ENCODE results near the gene STUM.

STUM gene

GRCh38 chr1:226577401-226578180 is 29.0 kb downstream of the STUM start:
- DNase-seq (no peak), ATAC-seq (no peak)
- Mint-ChIP-seq H3K4me1 (no peaks in the 10 kb centered on the region), H3K36me3 (ENCODE audit: low read depth) (no peaks in the 10 kb centered on the region), H3K27ac (no peak overlapping the region), H3K27me3 (no peaks in the 10 kb centered on the region), H3K9me3 (no peaks in the 10 kb centered on the region), H3K4me3 (no peak overlapping the region)

GRCh38 chr1:226578946-226579578 is 30.5 kb downstream of the STUM start:
- Mint-ChIP-seq H3K4me1 (no peaks in the 10 kb centered on the region), H3K36me3 (ENCODE audit: low read depth) (no peaks in the 10 kb centered on the region), H3K27me3 (no peaks in the 10 kb centered on the region), H3K9me3 (no peaks in the 10 kb centered on the region), H3K27ac (no peak overlapping the region), H3K4me3 (no peak overlapping the region)
- no peak for DNase-seq
- ATAC-seq: no peak

GRCh38 chr1:226579781-226580323 is 31.3 kb downstream of the STUM start:
- Mint-ChIP-seq H3K36me3 (ENCODE audit: low read depth) (no peaks in the 10 kb centered on the region), H3K9me3 (no peaks in the 10 kb centered on the region), H3K27me3 (no peaks in the 10 kb centered on the region), H3K4me3 (no peak overlapping the region), H3K27ac (no peak overlapping the region), H3K4me1 (no peaks in the 10 kb centered on the region)
- DNase-seq: no peak
- ATAC-seq: no peak

- H3K36me3 Mint-ChIP-seq (ENCODE audit: low read depth): no peaks in the 10 kb centered on the region
- ATAC-seq (no peak), DNase-seq (no peak)
- no peak overlapping the region for H3K4me3 Mint-ChIP-seq
- H3K4me1 Mint-ChIP-seq: no peaks in the 10 kb centered on the region
- no peaks in the 10 kb centered on the region for H3K27me3 Mint-ChIP-seq
- H3K9me3 Mint-ChIP-seq: no peaks in the 10 kb centered on the region
- no peak overlapping the region for H3K27ac Mint-ChIP-seq
Observed at GRCh38 chr1:226580625-226581270, 32.2 kb downstream of the STUM start.

GRCh38 chr1:226581650-226582330 is 33.2 kb downstream of the STUM start:
- no peak for ATAC-seq
- no peaks in the 10 kb centered on the region for H3K4me1 Mint-ChIP-seq
- DNase-seq: no peak
- H3K36me3 Mint-ChIP-seq (ENCODE audit: low read depth): no peaks in the 10 kb centered on the region
- no peak overlapping the region for H3K4me3 Mint-ChIP-seq
- no peak overlapping the region for H3K27ac Mint-ChIP-seq
- no peaks in the 10 kb centered on the region for H3K27me3 Mint-ChIP-seq
- H3K9me3 Mint-ChIP-seq: no peaks in the 10 kb centered on the region

- Mint-ChIP-seq H3K36me3 (ENCODE audit: low read depth) (no peaks in the 10 kb centered on the region), H3K27ac (no peak overlapping the region), H3K27me3 (no peaks in the 10 kb centered on the region), H3K4me1 (no peaks in the 10 kb centered on the region), H3K9me3 (no peaks in the 10 kb centered on the region), H3K4me3 (no peak overlapping the region)
- DNase-seq: no peak
- no peak for ATAC-seq
Observed at GRCh38 chr1:226582966-226583365, 34.4 kb downstream of the STUM start.

GRCh38 chr1:226584164-226584563 is 35.6 kb downstream of the STUM start:
- ATAC-seq: no peak
- DNase-seq: no peak
- Mint-ChIP-seq H3K27me3 (no peaks in the 10 kb centered on the region), H3K4me3 (no peak overlapping the region), H3K27ac (no peak overlapping the region), H3K4me1 (no peaks in the 10 kb centered on the region), H3K36me3 (ENCODE audit: low read depth) (no peaks in the 10 kb centered on the region), H3K9me3 (no peaks in the 10 kb centered on the region)

GRCh38 chr1:226586116-226586515 is 37.6 kb downstream of the STUM start:
- Mint-ChIP-seq H3K27ac (no peak overlapping the region), H3K4me1 (no peaks in the 10 kb centered on the region), H3K27me3 (no peaks in the 10 kb centered on the region), H3K36me3 (ENCODE audit: low read depth) (no peaks in the 10 kb centered on the region), H3K9me3 (no peaks in the 10 kb centered on the region), H3K4me3 (no peak overlapping the region)
- DNase-seq (no peak), ATAC-seq (no peak)

GRCh38 chr1:226586650-226587422 is 38.3 kb downstream of the STUM start:
- DNase-seq (no peak), ATAC-seq (no peak)
- Mint-ChIP-seq H3K4me3 (no peak overlapping the region), H3K27me3 (no peaks in the 10 kb centered on the region), H3K36me3 (ENCODE audit: low read depth) (no peaks in the 10 kb centered on the region), H3K4me1 (no peaks in the 10 kb centered on the region), H3K9me3 (no peaks in the 10 kb centered on the region), H3K27ac (no peak overlapping the region)

GRCh38 chr1:226588484-226588883 is 39.9 kb downstream of the STUM start:
- H3K27me3 Mint-ChIP-seq: no peaks in the 10 kb centered on the region
- H3K27ac Mint-ChIP-seq: no peak overlapping the region
- ATAC-seq (no peak), DNase-seq (no peak)
- H3K4me1 Mint-ChIP-seq: no peaks in the 10 kb centered on the region
- H3K36me3 Mint-ChIP-seq (ENCODE audit: low read depth): no peaks in the 10 kb centered on the region
- no peaks in the 10 kb centered on the region for H3K9me3 Mint-ChIP-seq
- H3K4me3 Mint-ChIP-seq: no peak overlapping the region

GRCh38 chr1:226589008-226589733 is 40.6 kb downstream of the STUM start:
- Mint-ChIP-seq H3K9me3 (no peaks in the 10 kb centered on the region), H3K36me3 (ENCODE audit: low read depth) (no peaks in the 10 kb centered on the region)
- no peak for ATAC-seq

GRCh38 chr1:226590614-226591013 is 42.0 kb downstream of the STUM start:
- no peaks in the 10 kb centered on the region for H3K9me3 Mint-ChIP-seq
- no peaks in the 10 kb centered on the region for H3K36me3 Mint-ChIP-seq (ENCODE audit: low read depth)
- no peaks in the 10 kb centered on the region for H3K27me3 Mint-ChIP-seq
- DNase-seq: no peak
- H3K4me1 Mint-ChIP-seq: no peaks in the 10 kb centered on the region
- H3K27ac Mint-ChIP-seq: no peak overlapping the region
- H3K4me3 Mint-ChIP-seq: no peak overlapping the region
- ATAC-seq: no peak

More at GRCh38 chr1:226589008-226589733, 40.6 kb downstream of the STUM start:
- Mint-ChIP-seq H3K4me3 (no peak overlapping the region), H3K4me1 (no peaks in the 10 kb centered on the region), H3K27ac (no peak overlapping the region), H3K27me3 (no peaks in the 10 kb centered on the region)
- DNase-seq: no peak

GRCh38 chr1:226593541-226593940 is 45.0 kb downstream of the STUM start:
- Mint-ChIP-seq H3K4me1 (no peaks in the 10 kb centered on the region), H3K27me3 (no peaks in the 10 kb centered on the region), H3K36me3 (ENCODE audit: low read depth) (no peaks in the 10 kb centered on the region), H3K9me3 (no peaks in the 10 kb centered on the region), H3K4me3 (no peak overlapping the region), H3K27ac (no peak overlapping the region)
- DNase-seq: no peak
- no peak for ATAC-seq

Measured in activated naive CD8-positive, alpha-beta T cell treated with anti-CD3 and anti-CD28 coated beads, Interleukin-2, amount 50 U/mL, for 24 hours (primary cell).